GM18907 (cell line): Measurements from ENCODE around the gene HEPHL1.

Experiments
- ATAC-seq: cut with Tn5 transposase; IDR thresholded peaks from one replicate; pipeline ENCODE4 v1.9.1; 2021; ENCODE audit warnings: mild to moderate bottlenecking, moderate library complexity; ENCODE audit not compliant: unreplicated experiment

Gene HEPHL1

DNA sequence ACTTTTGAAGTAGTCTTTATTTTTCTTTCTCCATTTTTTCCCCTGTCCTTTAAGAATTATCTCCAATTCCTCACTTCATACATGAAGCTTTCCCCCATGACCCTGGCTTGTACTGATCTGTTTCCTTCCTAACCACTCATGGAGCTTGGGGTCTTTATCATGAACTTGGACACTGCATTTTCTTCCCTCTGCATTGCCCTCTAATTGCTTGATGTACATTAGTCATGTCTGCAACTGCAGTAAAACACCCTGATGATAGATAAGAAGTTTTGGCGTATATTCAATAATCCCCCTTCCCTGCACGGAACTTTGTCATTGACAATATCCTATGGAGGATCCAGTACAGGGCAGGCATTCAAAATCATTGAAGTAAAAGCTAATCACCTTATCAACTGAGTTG is 3.4 kb downstream of the HEPHL1 start:
- no peak for ATAC-seq

DNA sequence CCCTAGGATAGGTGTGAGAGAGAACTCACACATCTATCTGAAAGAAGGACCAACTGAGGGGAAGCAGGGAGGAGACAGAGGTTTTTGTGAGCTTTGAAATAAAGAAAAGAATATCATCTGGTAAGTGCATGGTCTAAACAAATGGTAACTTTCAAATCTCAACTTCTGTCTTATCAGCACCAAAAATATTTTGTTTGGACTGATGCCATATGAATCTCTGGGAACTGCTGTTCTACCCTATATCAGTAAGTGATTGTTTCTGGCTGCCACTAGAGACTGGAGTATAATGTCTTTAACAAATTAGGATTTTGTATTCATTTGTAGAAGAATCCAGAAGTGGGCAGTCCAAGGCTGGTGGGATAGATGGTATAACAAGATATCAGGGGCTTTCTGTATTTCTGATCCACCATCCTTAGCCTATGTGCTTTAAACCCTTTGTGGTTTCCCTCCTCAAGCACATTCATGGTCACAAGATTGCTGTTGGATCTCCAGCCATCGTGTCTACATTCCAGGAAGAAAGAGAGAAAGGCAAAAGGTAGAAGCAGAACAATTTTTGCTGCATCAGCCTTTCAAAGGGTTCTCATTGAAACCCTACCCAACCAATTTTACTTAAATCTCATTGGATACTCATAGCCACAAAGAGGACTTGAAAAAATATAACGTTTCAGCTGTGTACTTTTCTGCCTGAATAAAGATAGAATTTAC is 4.7 kb downstream of the HEPHL1 start:
- no peak for ATAC-seq

DNA sequence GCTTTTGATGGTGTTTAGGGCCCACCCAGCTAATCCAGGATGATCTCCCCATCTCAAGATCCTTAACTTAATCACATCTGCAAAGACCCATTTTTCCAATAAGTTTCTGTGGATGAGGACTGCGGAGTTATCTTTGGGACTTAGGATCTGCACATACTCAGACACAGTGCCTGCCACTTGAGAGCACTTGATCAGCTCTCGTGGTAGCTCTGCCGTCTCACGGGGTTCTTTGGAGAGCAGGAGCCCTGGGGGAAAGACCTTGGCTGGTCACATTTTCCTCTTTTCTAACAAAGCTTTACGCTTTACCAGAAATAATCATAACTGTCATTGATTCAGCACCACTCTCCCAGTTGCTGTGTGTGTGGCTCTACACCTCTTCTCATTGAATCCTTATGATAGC is 6.1 kb downstream of the HEPHL1 start:
- no peak for ATAC-seq

DNA sequence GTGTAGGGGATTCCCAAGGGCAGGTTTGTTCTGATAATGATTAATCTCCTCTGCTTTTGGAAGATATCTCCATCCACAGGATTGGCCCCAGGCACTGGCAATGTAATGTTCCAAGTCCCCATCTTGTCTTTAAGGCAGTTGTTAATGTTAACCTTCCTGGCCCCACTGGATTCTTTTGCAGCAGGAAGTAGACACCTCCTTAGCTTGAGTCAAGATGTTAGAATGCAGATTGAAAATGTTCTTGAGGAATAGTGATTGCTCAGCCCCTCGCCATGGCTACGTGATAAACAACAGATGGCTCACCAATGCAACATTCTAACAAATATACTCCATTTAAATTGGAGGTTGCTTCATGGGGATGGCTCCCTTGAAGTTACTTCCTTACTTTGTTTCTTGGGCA is 7.3 kb downstream of the HEPHL1 start:
- ATAC-seq, result no peak

DNA sequence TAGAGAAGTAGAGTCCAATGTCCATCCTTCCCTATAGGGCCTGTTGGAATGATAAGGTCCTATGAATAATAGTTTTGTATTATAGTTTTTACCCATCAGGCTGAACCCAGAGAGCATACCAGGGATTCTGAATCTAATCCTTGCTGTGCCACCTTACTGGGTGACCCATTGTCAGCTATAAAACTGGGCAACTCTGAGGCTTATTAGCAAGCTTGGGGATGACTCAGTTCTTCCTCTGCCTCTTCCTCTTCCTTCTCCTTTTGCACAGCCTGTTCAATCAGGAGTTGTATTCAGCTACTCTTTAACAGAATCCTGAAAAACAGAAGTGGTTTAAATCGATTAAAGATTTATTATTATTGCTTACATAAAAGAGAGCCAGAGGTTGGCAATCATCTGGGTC is 8.9 kb downstream of the HEPHL1 start:
- ATAC-seq, result no peak

DNA sequence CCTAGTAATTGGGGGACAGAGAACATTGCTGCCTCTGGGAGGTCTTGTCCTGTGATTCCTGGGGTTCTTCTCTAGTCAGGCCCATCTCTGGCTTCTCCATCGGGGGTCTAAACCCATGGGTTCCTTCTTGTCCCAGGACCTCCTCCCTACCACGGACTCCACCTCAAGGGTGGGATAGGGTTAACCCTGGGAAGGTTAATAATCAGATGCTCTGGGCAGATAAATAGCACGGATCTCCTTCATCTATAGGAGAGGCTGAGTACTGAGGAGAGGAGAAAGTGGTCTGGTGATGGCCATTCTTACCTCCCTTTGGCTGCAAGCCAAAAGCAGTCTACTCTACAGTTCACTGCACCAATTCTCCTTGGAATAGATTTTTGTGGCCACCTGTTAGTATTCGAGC is 10.5 kb downstream of the HEPHL1 start:
- no peak for ATAC-seq

DNA sequence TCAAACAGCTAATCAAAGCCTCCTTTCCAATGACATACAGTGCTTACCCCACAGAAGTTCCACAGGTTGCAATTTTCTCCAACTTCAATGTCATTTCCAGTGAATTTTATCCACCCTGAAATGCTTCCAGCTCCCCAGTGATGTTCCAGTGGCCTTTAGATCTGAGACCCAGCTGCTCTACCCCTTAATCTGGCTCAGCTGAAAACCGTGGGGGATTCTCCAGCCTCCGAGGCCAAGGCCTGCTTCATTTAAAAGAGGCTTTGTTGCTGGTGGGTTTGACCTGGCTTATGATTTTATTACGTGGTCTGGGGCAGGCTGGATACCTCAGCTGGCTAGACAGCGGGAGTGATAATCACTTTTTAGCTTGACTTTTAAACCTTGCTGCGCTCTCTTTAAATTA is 10.9 kb downstream of the HEPHL1 start:
- no peak for ATAC-seq

DNA sequence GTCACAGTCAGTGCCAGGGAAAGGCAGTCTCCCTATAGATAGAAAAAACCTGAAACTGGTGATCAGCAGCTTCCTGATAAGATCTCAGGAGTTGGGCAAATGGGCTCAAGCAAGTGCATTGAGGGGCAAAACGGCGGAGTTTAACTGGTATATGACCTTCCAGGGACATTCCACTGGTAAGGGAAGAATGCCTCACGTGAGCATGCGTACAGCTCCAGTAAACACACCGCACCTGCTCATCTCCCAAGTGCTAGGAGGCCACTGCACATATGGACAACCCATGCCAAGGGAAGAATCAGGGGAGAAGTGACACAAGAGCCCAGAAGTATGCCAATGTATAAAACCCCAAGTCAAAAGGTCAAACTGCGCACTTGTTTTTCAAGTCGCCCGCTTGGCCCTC is 11.6 kb downstream of the HEPHL1 start:
- no peak for ATAC-seq

DNA sequence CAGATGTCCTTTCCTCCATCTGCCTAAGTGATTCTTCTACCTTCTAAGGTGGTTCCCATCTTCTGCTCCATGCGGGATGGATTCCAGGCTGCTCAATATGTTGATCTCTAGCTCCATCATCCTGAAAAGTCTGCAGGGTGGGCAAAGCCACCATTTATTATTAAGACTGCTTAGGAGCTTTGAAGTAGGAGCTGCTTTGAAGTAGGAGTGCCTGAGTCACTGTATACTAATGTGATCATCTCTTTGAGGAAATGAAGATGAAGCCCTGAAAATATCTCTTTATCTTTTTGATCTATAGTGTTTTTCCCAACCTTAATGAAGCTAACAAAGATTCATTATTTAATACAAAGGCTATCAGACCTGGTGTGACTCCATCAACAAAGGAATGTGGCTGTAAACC is 13.1 kb downstream of the HEPHL1 start:
- no peak for ATAC-seq

DNA sequence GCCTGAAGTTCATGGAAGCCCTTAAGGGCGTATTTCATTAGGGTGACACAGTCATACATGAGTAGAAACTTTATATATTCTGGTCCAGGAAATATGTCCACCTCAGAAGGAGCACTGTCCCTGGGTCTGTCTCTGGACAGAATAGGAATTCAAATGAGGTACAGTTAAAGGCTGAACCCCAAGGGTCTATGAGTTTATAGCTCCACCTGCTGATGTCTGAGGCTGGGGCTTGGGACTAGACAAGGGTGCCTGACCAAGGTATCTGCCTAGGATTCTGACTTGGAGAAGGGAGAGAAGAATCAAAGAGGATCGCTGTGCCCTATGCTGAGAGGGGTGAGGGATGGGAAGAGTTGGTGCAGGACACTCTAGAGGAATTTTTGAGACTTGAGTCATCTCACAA is 14.9 kb downstream of the HEPHL1 start:
- ATAC-seq, result no peak

DNA sequence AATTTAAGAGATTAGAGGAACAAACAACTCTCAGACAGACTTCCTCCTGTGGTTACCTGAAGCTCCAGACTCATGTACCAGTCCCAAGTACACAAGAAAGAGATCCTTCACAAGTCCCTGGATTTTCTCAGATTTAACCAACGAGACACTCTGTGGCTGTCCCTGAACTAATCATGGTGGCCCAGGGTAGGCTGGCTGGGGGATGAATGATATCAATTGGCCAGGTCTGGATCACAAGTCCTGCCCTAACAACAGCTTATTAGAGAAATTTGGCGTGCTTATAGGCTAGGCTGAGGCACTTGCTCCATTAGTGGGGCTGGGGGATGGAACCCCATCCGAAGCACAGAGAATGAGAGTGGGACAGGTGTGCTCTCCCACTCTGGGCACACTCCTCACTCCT is 22.1 kb downstream of the HEPHL1 start:
- ATAC-seq, result no peak

DNA sequence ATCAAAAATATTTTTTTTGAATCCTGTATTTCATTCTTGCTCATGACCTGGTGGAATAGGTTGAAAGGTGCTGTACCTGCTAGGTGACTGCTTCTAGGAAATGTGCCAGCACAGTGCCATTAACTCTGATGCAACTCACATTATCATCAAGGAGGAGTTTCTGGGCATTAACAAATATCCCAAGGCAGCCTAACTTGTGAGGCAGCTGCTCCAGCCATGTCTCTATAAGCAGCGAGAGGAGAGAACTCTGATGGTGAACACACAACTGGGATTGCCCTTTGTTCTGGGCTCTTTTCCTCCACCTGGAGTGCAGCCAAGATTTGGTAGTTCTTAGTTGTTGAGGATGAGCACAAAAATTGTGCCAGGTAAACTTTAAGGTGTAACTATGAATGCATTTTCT is 25.6 kb downstream of the HEPHL1 start:
- no peak for ATAC-seq

DNA sequence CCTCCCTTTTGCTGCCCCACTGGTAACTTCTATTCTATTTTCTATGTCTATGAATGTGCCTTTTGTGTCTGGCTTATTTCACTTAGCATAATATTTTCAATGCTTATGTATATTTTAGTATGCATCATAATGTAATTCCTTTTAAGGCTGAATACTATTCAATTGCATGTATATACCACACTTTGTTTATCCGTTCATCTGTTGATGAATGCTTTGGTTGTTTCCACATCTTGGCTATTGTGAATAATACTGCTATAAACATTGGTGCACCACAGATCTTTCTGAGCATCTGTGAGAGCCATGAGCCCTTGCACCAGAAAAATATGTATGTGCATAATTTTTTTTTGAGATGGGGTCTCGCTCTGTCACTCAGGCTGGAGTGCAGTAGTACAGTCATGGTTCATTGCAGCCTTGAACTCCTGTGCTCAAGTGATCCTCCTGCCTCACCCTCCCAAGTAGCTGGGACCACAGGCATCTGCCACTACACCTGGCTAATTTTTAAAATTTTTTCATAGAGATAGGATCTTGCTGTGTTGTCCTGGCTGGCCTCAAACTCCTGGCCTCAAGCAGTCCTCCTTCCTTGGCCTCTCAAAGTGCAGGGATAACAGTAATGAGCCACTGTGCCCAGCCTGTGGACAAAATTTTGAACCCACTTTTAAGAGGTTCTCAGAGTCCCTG is 27.0 kb downstream of the HEPHL1 start:
- no peak for ATAC-seq

DNA sequence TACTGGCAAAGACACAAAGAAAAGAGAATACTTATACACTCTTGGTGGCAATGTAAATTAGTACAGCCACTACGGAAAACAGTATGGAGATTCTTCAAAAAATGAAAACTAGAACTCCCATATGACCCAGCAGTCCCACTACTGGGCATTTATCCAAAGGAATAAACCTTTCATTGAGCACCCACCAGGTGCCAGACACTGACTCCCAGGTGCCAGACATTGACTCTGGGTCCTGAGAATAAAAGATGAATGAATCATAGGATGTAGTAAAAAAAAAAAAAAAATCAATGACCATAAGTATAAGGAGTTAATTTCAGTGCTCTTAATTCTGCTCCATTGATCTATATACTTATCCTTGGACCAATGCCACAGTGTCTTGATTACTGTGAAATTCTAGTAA is 28.2 kb downstream of the HEPHL1 start:
- no peak for ATAC-seq

DNA sequence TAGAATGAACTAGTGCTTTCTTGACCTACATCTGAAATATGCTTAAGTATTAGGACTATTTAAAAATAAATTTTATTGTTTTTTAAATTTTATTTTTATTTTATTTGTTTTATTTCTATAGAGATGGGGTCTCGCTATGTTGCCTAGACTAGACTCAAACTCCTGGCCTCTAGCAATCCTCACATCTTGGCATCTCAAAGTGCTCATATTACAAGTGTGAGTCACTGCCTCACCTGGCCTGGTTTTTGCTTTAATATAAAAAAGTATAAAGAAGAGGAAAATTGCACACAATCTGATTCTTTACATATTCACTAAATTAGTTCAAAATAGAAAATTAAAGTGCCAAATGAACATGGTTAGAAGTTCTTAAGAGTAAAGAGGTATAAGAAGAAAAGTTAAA is 37.5 kb downstream of the HEPHL1 start:
- no peak for ATAC-seq

DNA sequence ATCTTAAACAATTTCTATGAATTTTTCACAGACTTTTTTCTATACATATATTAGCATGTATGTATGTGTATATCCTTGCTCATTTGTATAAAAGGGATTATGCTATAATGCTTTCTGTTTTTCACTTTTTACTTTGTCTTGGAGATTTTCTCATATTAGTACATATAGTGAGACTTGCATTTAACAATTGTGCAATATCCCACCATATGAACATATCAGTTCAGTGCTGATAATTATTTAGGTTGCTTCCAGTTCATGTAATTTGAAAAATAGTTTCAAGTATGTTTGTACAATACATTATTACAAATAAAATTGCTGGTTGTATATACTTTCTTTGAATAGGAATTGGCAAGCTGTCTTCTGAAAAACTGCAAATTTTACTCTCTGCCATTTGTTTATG is 37.9 kb downstream of the HEPHL1 start:
- no peak for ATAC-seq

DNA sequence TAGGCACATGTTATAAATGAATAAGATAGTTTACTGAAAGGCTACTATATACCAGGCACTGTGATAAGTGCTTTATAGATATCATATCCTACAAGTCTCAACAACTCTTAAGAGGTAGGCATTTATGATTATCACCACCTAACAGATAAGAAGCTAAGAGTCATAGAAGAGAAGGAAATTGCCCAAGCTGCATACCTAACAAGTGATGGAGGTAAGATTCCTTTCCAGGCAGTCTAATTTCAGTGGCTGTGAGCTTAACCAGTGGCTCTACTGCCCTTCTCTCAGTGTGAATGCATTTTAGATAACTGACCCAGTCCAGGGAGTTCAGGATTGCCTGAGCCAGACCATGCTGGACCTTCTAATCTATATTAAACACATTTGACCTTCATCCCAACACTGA is 39.2 kb downstream of the HEPHL1 start:
- no peak for ATAC-seq

DNA sequence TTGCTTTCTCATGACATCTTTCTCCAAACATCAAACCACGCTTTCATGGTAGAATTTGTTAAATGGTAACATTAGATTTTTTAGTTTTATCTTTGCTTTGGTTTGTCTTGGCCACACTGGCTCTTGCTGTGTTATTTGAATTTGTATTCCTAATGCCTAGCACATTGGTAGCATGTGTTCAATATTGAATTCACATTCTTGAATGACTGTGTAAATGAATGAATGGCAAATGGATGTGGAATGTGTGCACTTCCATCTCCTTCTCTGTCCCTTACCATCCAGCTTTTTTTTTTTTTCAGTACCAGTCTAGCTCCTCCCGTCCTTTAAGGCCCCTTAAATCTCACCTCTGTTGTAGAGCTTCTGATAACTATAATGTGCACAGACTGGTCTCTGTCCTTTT is 41.2 kb downstream of the HEPHL1 start:
- no peak for ATAC-seq

DNA sequence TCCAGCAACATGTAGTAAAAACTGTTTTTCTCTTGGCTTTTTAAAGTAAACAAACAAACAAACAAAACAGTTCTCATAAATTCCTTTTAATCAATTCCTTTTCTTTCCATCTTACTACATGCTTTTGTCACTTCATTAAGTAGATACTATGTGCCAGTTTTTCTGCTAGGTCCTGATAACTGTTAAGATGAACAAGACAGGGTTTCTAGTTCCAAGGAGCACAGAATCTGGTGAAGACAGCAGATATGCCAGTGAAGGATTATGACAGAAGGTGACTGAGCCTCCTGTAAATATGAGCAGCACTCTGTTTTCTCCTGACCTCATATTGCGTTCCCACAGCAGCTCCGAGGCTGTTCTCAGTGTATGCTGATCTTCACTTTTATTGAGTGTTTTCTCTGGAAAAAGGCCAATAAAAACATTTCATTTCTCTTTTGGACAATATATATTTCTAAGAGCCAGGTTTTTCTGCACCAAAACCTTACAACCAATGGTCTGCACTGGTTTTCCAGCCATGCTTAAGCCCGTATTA is 45.8 kb downstream of the HEPHL1 start:
- ATAC-seq, result no peak

DNA sequence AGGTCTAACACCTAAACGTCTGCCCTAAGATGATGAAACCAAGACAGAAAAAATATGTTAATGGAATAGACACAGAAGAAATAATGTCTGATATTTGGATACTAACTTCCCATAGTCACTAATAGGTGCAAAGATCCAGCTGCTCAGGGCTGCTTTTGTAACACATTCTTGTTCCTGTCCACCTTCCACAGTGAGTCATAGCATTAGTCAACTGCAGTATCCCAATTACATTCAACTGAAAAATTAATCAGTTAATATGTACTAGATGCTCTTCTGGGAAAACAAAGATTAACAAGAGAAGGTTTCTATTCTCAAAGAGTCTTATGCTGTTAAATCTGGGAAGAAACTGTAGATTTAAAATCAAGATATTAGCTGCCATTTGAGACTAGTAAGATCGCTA is 47.6 kb downstream of the HEPHL1 start:
- no peak for ATAC-seq

DNA sequence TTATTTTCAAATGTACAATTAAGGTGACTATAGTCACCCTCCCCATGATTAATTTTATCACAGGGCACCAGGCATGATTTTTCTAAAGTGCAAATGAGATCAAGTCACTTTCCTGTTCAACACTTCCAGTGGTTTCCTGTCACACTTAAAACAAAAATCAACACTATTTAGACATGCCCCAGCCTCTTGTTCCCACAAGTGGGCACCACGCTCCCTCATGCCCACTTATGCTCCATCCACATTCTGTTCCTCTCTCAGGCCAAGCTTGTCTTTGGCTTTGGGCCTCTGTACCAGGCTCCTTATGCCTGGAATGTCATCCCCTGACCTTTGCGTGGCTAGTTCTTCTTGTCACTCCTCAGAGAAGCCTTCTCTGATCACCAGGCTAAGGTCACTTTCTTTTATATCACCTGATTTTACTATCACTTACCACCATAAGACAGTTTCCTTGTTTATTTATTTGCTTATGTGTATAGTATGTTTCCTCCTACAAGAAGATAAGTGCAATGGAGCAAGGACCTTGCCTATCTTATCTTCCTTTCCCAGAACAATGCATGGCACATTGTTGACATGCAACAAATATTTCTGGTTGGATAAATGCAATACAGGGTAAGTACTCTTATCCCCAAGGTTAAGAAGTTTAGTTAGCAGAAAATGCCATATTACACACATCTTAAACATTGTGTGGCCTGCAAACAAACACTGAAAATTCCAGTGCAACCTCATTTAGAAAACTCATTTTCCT is 56.6 kb downstream of the HEPHL1 start:
- ATAC-seq, result no peak

DNA sequence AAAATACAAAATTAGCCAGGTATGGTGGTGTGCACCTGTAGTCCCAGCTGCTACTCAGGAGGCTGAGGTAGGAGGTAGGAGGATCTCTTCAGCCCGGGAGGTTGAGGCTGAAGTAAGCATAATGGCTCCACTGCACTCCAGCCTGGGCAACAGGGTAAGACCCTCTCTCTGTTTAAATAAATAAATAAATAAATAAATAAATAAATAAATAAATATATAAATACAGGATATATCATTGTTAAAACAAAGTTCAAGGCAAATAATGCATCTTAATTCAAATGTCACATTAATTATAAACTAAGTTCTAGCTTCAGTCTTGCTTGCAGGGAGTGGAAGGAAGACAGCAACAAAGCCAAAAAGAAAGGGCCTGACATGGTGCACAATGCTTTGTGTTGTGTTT is 63.0 kb downstream of the HEPHL1 start:
- no peak for ATAC-seq
